RWPE2 (cell line): ENCODE results near the gene MS4A1.

Experiments
- ATAC-seq: fragments of 200-7000 bp; cut with Tn5 transposase; 3 replicates; pipeline ENCODE4 v1.9.1; 2021; ENCODE audit warnings: low read depth
- DNase-seq: peaks from one replicate; pipeline ENCODE4 v3.0.0-alpha.2; 2020; ENCODE audit warnings: low spot score
- H3K27ac ChIP-seq: fragments of 450-650 bp; 2 replicates; pipeline ENCODE4 v1.5.1; 2017; ENCODE audit warnings: mild to moderate bottlenecking; ENCODE audit not compliant: poor library complexity, severe bottlenecking
- H3K27me3 ChIP-seq: fragments of 250-450 bp; sonication (Bioruptor Pico); 2 replicates; pipeline ENCODE4 v1.5.1; 2021; ENCODE audit warnings: mild to moderate bottlenecking, moderate library complexity; ENCODE audit not compliant: insufficient read depth, poor library complexity, severe bottlenecking
- H3K36me3 ChIP-seq: fragments of 250-450 bp; sonication (Bioruptor Pico); 2 replicates; pipeline ENCODE4 v1.5.1; 2020; ENCODE audit warnings: low read depth, mild to moderate bottlenecking, moderate library complexity
- H3K4me1 ChIP-seq: fragments of 250-450 bp; sonication (Bioruptor Pico); 2 replicates; pipeline ENCODE4 v1.5.1; 2021; ENCODE audit warnings: mild to moderate bottlenecking, moderate library complexity; ENCODE audit not compliant: insufficient read depth, poor library complexity, severe bottlenecking
- H3K4me3 ChIP-seq: fragments of 250-450 bp; sonication (Bioruptor Pico); 2 replicates; pipeline ENCODE4 v1.5.1; 2021; ENCODE audit warnings: mild to moderate bottlenecking, moderate library complexity; ENCODE audit not compliant: severe bottlenecking
- H3K9me3 ChIP-seq: fragments of 250-450 bp; sonication (Bioruptor Pico); 2 replicates; pipeline ENCODE4 v1.5.1; 2021; ENCODE audit warnings: mild to moderate bottlenecking, moderate library complexity; ENCODE audit not compliant: severe bottlenecking
- CTCF ChIP-seq: fragments of 450-650 bp; IDR thresholded peaks from one replicate; pipeline ENCODE4 v1.5.1; 2017; ENCODE audit warnings: mild to moderate bottlenecking, moderate library complexity; ENCODE audit not compliant: poor library complexity, severe bottlenecking

The MS4A1 gene

GRCh38 chr11:60477035-60477445 lies 21.4 kb downstream of the MS4A1 start:
- Histone ChIP-seq H3K27ac (no peak overlapping the region), H3K9me3 (no peaks in the 10 kb centered on the region), H3K4me1 (no peaks in the 10 kb centered on the region), H3K4me3 (no peak overlapping the region), H3K36me3 (no peaks in the 10 kb centered on the region), H3K27me3 (no peaks in the 10 kb centered on the region)
- TF ChIP-seq CTCF, result no peak
- DNase-seq, result no peak
- ATAC-seq, result no peak

GRCh38 chr11:60482361-60482760 lies 26.7 kb downstream of the MS4A1 start:
- no peaks in the 10 kb centered on the region for H3K9me3 ChIP-seq
- H3K4me3 ChIP-seq, result no peak overlapping the region
- no peaks in the 10 kb centered on the region for H3K4me1 ChIP-seq
- TF ChIP-seq CTCF, result no peak
- H3K36me3 ChIP-seq, result no peaks in the 10 kb centered on the region
- no peak for ATAC-seq
- no peak for DNase-seq
- no peaks in the 10 kb centered on the region for H3K27me3 ChIP-seq
- no peak overlapping the region for H3K27ac ChIP-seq

GRCh38 chr11:60485987-60486386 lies 30.3 kb downstream of the MS4A1 start:
- H3K27me3 ChIP-seq, result no peaks in the 10 kb centered on the region
- no peaks in the 10 kb centered on the region for H3K9me3 ChIP-seq
- H3K4me1 ChIP-seq, result no peaks in the 10 kb centered on the region
- ATAC-seq (peak; percentile 49; the same call in 2 of the 3 replicates), DNase-seq (no peak)
- H3K36me3 ChIP-seq, result no peaks in the 10 kb centered on the region
- no peak overlapping the region for H3K27ac ChIP-seq
- TF ChIP-seq CTCF, result peak; percentile 24
- no peak overlapping the region for H3K4me3 ChIP-seq

- Histone ChIP-seq H3K27me3 (no peaks in the 10 kb centered on the region), H3K4me1 (no peaks in the 10 kb centered on the region), H3K27ac (no peak within 1 kb of the TSS), H3K36me3 (no peaks in the 10 kb centered on the region), H3K9me3 (no peaks in the 10 kb centered on the region), H3K4me3 (no peak within 1 kb of the TSS)
- ATAC-seq, result no peak
- DNase-seq, result no peak
- no peak for TF ChIP-seq CTCF
These were observed 36.9 kb downstream of the MS4A1 start, which contains the start of gene MS4A12 for GRCh38 chr11:60492488-60493009. MS4A12 (plus strand) TSS chr11:60492778; CDS start chr11:60497319, 4,541 bp downstream.

GRCh38 chr11:60493454-60493853 lies 37.8 kb downstream of the MS4A1 start:
- Histone ChIP-seq H3K4me1 (no peaks in the 10 kb centered on the region), H3K27me3 (peaks cover under 1% of the 10 kb centered on the region), H3K9me3 (no peaks in the 10 kb centered on the region), H3K27ac (no peak overlapping the region), H3K36me3 (no peaks in the 10 kb centered on the region), H3K4me3 (no peak overlapping the region)
- DNase-seq (no peak), ATAC-seq (no peak)
- TF ChIP-seq CTCF, result no peak
